ENCODE results near the gene CCR8.

The CCR8 gene

DNA sequence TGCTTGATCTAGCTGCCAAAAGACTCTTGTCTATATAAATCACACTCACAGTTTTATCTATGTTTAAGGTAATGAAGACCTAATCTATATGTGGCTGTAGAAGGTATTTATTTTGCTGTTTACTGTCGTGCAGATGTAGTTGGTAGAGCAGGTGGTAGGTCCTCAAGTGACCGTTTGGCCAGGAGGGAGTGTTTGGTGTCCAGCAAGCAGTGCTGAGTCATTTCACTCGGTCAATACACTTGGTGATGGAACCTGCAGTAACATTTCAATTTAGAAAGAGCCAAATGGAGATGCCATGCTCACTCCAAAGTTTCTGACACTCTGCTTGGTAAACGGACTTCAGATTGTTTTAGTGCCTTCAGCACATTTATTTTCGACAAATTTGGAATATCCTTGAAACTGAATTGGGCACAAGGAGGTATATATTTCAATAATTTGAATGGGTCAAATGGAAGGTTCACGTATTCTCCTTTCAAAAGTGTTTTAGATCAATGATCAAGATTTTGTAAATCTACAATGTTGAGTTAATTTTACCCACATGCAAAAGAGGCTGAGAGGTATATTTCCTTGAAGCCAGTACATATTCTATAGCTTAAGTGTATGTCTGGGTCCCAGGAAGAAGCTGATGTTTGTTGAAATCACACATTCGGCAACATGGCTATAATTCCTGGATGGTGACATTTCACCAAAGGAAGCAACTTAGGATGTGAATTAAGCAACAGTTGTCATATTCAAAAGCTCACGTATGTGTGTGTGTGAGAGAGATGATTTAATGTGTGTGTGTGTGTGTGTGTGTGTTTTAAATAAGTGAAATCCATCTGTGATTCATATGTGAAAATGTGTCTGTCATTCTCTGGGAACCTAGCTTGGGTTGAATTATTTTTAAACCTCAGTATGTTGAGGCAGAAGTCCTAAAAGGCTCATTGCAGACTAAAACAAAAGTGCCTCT, 42.0 kb upstream of the CCR8 start:
- Histone ChIP-seq H4K8ac (ENCODE audit: low read length) (no peak overlapping the region), H2BK12ac (ENCODE audit: low read length in 2 of 2) (no peak overlapping the region), H3K4ac (ENCODE audit: low read depth in 1 of 2, low read length in 2 of 2) (no peak overlapping the region), H3K14ac (ENCODE audit: low read length in 2 of 2) (no peak overlapping the region), H3K36me3 (ENCODE audit: control insufficient read depth in 1 of 2, insufficient read depth in 2 of 2, low read depth in 1 of 2, low read length in 2 of 2) (no peaks in the 10 kb centered on the region), H2BK120ac (ENCODE audit: low read depth, low read length) (no peak overlapping the region), H3K4me2 (ENCODE audit: low read length, poor library complexity, severe bottlenecking) (no peak overlapping the region), H3K27me3 (ENCODE audit: control insufficient read depth in 1 of 2, insufficient read depth in 1 of 2, low read length in 2 of 2) (peaks cover 0 to 3% of the 10 kb centered on the region in 2 experiments), H3K27ac (ENCODE audit: low read length, poor library complexity, severe bottlenecking) (no peak overlapping the region), H3K4me1 (ENCODE audit: control insufficient read depth, insufficient read depth, low read depth, low read length) (peaks cover 2% of the 10 kb centered on the region), H2AK5ac (ENCODE audit: low read length, severe bottlenecking) (no peak overlapping the region), H3K9ac (ENCODE audit: low read length) (no peak overlapping the region), H3K9me3 (ENCODE audit: control insufficient read depth, low read length) (no peaks in the 10 kb centered on the region), H3K18ac (ENCODE audit: low read depth in 1 of 2, low read length in 2 of 2) (no peak overlapping the region), H2BK15ac (ENCODE audit: low read depth, poor library complexity, severe bottlenecking) (no peak overlapping the region), H3K23ac (ENCODE audit: low read length in 2 of 2) (no peak overlapping the region), H2AFZ (ENCODE audit: low read depth, low read length) (no peak overlapping the region), H3K79me1 (replicated peaks; ENCODE audit: low read length, poor library complexity, severe bottlenecking) (no peaks in the 10 kb centered on the region), H2BK5ac (ENCODE audit: low read depth, low read length, poor library complexity, severe bottlenecking) (no peak overlapping the region), H3K4me3 (ENCODE audit: insufficient read depth in 1 of 2, low read depth in 1 of 2, low read length in 2 of 2) (no peak overlapping the region), H4K91ac (ENCODE audit: low read length) (no peak overlapping the region)
- no peak for DNase-seq
- 68% methylated on average over 7 of the region's 8 CpGs for WGBS

DNA sequence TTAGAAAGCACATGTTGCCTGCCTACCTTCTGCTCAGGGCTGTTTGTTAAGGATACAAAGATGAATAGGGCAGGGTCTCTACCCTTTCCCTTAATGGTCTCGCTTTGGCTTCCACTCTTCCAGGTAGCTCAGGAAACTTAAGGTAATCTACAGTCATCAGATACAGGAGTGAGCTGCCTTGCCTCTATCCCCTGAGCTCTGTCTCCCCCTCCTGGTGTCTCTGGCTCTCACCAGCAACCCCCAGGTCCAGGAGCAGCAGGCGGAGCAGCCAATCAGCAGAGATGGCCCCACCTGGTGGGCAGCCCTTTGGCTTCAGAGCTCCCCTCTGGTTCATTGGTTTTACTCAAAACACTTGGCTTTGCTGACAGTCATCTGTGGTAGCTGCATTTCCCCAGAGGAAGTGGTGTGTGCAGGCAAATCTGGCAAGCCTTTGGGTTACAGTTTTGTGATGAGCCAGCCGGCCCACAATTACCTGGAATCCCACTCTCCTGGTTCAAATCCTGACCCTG, 41.2 kb upstream of the CCR8 start:
- Histone ChIP-seq H4K91ac (ENCODE audit: low read length) (no peak overlapping the region), H3K36me3 (ENCODE audit: control insufficient read depth in 1 of 2, insufficient read depth in 2 of 2, low read depth in 1 of 2, low read length in 2 of 2) (no peaks in the 10 kb centered on the region), H3K4me3 (ENCODE audit: insufficient read depth in 1 of 2, low read depth in 1 of 2, low read length in 2 of 2) (no peak overlapping the region), H3K4ac (ENCODE audit: low read depth in 1 of 2, low read length in 2 of 2) (no peak overlapping the region), H3K4me2 (ENCODE audit: low read length, poor library complexity, severe bottlenecking) (no peak overlapping the region), H3K79me1 (replicated peaks; ENCODE audit: low read length, poor library complexity, severe bottlenecking) (no peaks in the 10 kb centered on the region), H3K9me3 (ENCODE audit: control insufficient read depth, low read length) (no peaks in the 10 kb centered on the region), H3K9ac (ENCODE audit: low read length) (no peak overlapping the region), H2AK5ac (ENCODE audit: low read length, severe bottlenecking) (no peak overlapping the region), H2AFZ (ENCODE audit: low read depth, low read length) (no peak overlapping the region), H2BK120ac (ENCODE audit: low read depth, low read length) (no peak overlapping the region), H2BK15ac (ENCODE audit: low read depth, poor library complexity, severe bottlenecking) (no peak overlapping the region), H3K27me3 (ENCODE audit: control insufficient read depth in 1 of 2, insufficient read depth in 1 of 2, low read length in 2 of 2) (peaks cover 0 to 3% of the 10 kb centered on the region in 2 experiments), H3K14ac (ENCODE audit: low read length in 2 of 2) (no peak overlapping the region), H3K4me1 (ENCODE audit: control insufficient read depth, insufficient read depth, low read depth, low read length) (peaks cover 2% of the 10 kb centered on the region), H3K27ac (ENCODE audit: low read length, poor library complexity, severe bottlenecking) (no peak overlapping the region), H3K18ac (ENCODE audit: low read depth in 1 of 2, low read length in 2 of 2) (no peak overlapping the region), H4K8ac (ENCODE audit: low read length) (no peak overlapping the region), H2BK5ac (ENCODE audit: low read depth, low read length, poor library complexity, severe bottlenecking) (no peak overlapping the region), H2BK12ac (ENCODE audit: low read length in 2 of 2) (no peak overlapping the region), H3K23ac (ENCODE audit: low read length in 2 of 2) (no peak overlapping the region)
- peak; percentile 78 for DNase-seq
- 18% methylated on average over 3 of the region's 3 CpGs for WGBS

DNA sequence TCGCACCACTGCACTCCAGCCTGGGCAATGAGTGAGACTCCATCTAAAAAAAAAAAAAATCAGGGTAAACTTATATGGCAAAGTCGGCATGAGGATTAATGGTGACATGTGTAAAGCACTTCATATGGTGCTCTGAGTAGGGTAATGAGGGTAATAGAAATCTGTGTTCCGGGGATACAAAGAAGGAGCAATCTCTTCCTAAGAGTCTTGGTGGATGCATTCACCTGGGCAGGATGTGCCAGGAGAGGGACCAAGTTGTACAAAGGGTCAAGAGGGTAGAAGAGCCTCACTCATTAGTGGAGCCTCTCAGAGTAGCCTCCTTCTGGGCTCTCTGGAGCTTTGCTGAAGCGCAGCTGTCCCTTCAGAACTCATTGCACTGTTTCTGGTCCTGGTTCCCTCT, 40.4 kb upstream of the CCR8 start:
- no peaks in the 10 kb centered on the region for H3K9me3 ChIP-seq (ENCODE audit: control insufficient read depth, low read length)
- H3K79me1 ChIP-seq (replicated peaks; ENCODE audit: low read length, poor library complexity, severe bottlenecking): no peaks in the 10 kb centered on the region
- no peak overlapping the region for H3K9ac ChIP-seq (ENCODE audit: low read length)
- no peak overlapping the region for H3K27ac ChIP-seq (ENCODE audit: low read length, poor library complexity, severe bottlenecking)
- H2BK12ac ChIP-seq (ENCODE audit: low read length in 2 of 2): no peak overlapping the region
- no peak overlapping the region for H3K23ac ChIP-seq (ENCODE audit: low read length in 2 of 2)
- peaks cover 6% of the 10 kb centered on the region for H3K4me1 ChIP-seq (ENCODE audit: control insufficient read depth, insufficient read depth, low read depth, low read length)
- no peak overlapping the region for H3K14ac ChIP-seq (ENCODE audit: low read length in 2 of 2)
- no peak overlapping the region for H2AFZ ChIP-seq (ENCODE audit: low read depth, low read length)
- no peak overlapping the region for H2AK5ac ChIP-seq (ENCODE audit: low read length, severe bottlenecking)
- no peaks in the 10 kb centered on the region for H3K36me3 ChIP-seq (ENCODE audit: control insufficient read depth in 1 of 2, insufficient read depth in 2 of 2, low read depth in 1 of 2, low read length in 2 of 2)
- H3K4me3 ChIP-seq (ENCODE audit: insufficient read depth in 1 of 2, low read depth in 1 of 2, low read length in 2 of 2): no peak overlapping the region
- no peak overlapping the region for H4K8ac ChIP-seq (ENCODE audit: low read length)
- no peak overlapping the region for H2BK15ac ChIP-seq (ENCODE audit: low read depth, poor library complexity, severe bottlenecking)
- DNase-seq: no peak
- H3K27me3 ChIP-seq (ENCODE audit: control insufficient read depth in 1 of 2, insufficient read depth in 1 of 2, low read length in 2 of 2): peaks cover 0 to 3% of the 10 kb centered on the region in 2 experiments
- H3K4me2 ChIP-seq (ENCODE audit: low read length, poor library complexity, severe bottlenecking): no peak overlapping the region
- WGBS: 90% methylated on average over 4 of the region's 4 CpGs
- no peak overlapping the region for H4K91ac ChIP-seq (ENCODE audit: low read length)
- no peak overlapping the region for H2BK120ac ChIP-seq (ENCODE audit: low read depth, low read length)
- no peak overlapping the region for H3K18ac ChIP-seq (ENCODE audit: low read depth in 1 of 2, low read length in 2 of 2)
- H3K4ac ChIP-seq (ENCODE audit: low read depth in 1 of 2, low read length in 2 of 2): no peak overlapping the region
- H2BK5ac ChIP-seq (ENCODE audit: low read depth, low read length, poor library complexity, severe bottlenecking): no peak overlapping the region

- WGBS: 79% methylated on average over 4 of the region's 4 CpGs
- Histone ChIP-seq H3K4ac (ENCODE audit: low read depth in 1 of 2, low read length in 2 of 2) (no peak overlapping the region), H3K14ac (ENCODE audit: low read length in 2 of 2) (no peak overlapping the region), H2BK120ac (ENCODE audit: low read depth, low read length) (no peak overlapping the region), H2AK5ac (ENCODE audit: low read length, severe bottlenecking) (no peak overlapping the region), H3K27me3 (ENCODE audit: control insufficient read depth in 1 of 2, insufficient read depth in 1 of 2, low read length in 2 of 2) (peaks cover 0 to 3% of the 10 kb centered on the region in 2 experiments), H3K23ac (ENCODE audit: low read length in 2 of 2) (no peak overlapping the region), H2AFZ (ENCODE audit: low read depth, low read length) (no peak overlapping the region), H3K9me3 (ENCODE audit: control insufficient read depth, low read length) (no peaks in the 10 kb centered on the region), H4K91ac (ENCODE audit: low read length) (no peak overlapping the region), H2BK15ac (ENCODE audit: low read depth, poor library complexity, severe bottlenecking) (no peak overlapping the region), H4K8ac (ENCODE audit: low read length) (no peak overlapping the region), H3K4me2 (ENCODE audit: low read length, poor library complexity, severe bottlenecking) (no peak overlapping the region), H3K18ac (ENCODE audit: low read depth in 1 of 2, low read length in 2 of 2) (peak overlapping the region in 1 of 2 experiments; percentile 15), H3K36me3 (ENCODE audit: control insufficient read depth in 1 of 2, insufficient read depth in 2 of 2, low read depth in 1 of 2, low read length in 2 of 2) (no peaks in the 10 kb centered on the region), H3K4me1 (ENCODE audit: control insufficient read depth, insufficient read depth, low read depth, low read length) (peaks cover 5% of the 10 kb centered on the region), H2BK5ac (ENCODE audit: low read depth, low read length, poor library complexity, severe bottlenecking) (no peak overlapping the region), H3K4me3 (ENCODE audit: insufficient read depth in 1 of 2, low read depth in 1 of 2, low read length in 2 of 2) (no peak overlapping the region), H3K79me1 (replicated peaks; ENCODE audit: low read length, poor library complexity, severe bottlenecking) (no peaks in the 10 kb centered on the region), H3K27ac (ENCODE audit: low read length, poor library complexity, severe bottlenecking) (no peak overlapping the region), H3K9ac (ENCODE audit: low read length) (peak overlapping the region; percentile 9), H2BK12ac (ENCODE audit: low read length in 2 of 2) (no peak overlapping the region)
- peak; percentile 28 for DNase-seq
Observed at GRCh38 chr3:39290255-39290654, 39.3 kb upstream of the CCR8 start.
